DOHH2 (cell line): ENCODE data around the gene MRPL34.

Experiments
- H3F3A ChIP-seq: fragments of 200-600 bp; sonication (generic), shearing (Covaris generic); 2 replicates; pipeline ENCODE4 v1.6.0; 2016; ENCODE audit warnings: antibody characterized with exemption, mild to moderate bottlenecking; ENCODE audit not compliant: control insufficient read depth, insufficient read depth
- H3K27ac ChIP-seq: fragments of 200-600 bp; sonication (generic); 2 replicates; pipeline ENCODE4 v1.5.1; 2014; ENCODE audit warnings: low read depth, mild to moderate bottlenecking, low read length, moderate library complexity
- H3K27me3 ChIP-seq: fragments of 200-600 bp; sonication (generic); 2 replicates; pipeline ENCODE4 v1.6.1; 2014; ENCODE audit warnings: mild to moderate bottlenecking, low read length, mixed read lengths; ENCODE audit not compliant: control insufficient read depth
- H3K36me3 ChIP-seq: fragments of 200-600 bp; sonication (generic); 2 replicates; pipeline ENCODE4 v1.6.1; 2014; ENCODE audit warnings: mild to moderate bottlenecking, low read length, moderate library complexity, mixed read lengths; ENCODE audit not compliant: control insufficient read depth
- H3K4me1 ChIP-seq: fragments of 200-600 bp; sonication (generic); 2 replicates; pipeline ENCODE4 v1.6.1; 2014; ENCODE audit warnings: mild to moderate bottlenecking, low read length, mixed read lengths; ENCODE audit not compliant: control insufficient read depth
- H3K4me2 ChIP-seq: fragments of 200-600 bp; sonication (generic); 2 replicates; pipeline ENCODE4 v1.6.0; 2014; ENCODE audit warnings: mild to moderate bottlenecking, low read length, moderate library complexity
- H3K4me3 ChIP-seq: fragments of 200-600 bp; sonication (generic); 2 replicates; pipeline ENCODE4 v1.5.1; 2014; ENCODE audit warnings: mild to moderate bottlenecking, low read length, mixed read lengths
- H3K79me2 ChIP-seq: fragments of 200-600 bp; sonication (generic); 2 replicates; pipeline ENCODE4 v1.6.1; 2014; ENCODE audit warnings: mild to moderate bottlenecking, low read length, mixed read lengths; ENCODE audit not compliant: control insufficient read depth
- H3K9me2 ChIP-seq: fragments of 200-600 bp; sonication (generic); replicated peaks from 2 replicates; pipeline ENCODE4 v1.6.1; 2014; ENCODE audit warnings: mild to moderate bottlenecking, low read length, mixed read lengths; ENCODE audit not compliant: control insufficient read depth
- H3K9me3 ChIP-seq: fragments of 200-600 bp; sonication (generic); 2 replicates; pipeline ENCODE4 v1.6.1; 2014; ENCODE audit warnings: antibody characterized with exemption, low read length, mixed read lengths; ENCODE audit not compliant: control insufficient read depth, insufficient read depth
- H4K20me1 ChIP-seq: fragments of 200-600 bp; sonication (generic); 2 replicates; pipeline ENCODE4 v1.6.0; 2014; ENCODE audit warnings: low read depth, mild to moderate bottlenecking, antibody characterized with exemption, low read length, moderate library complexity; ENCODE audit not compliant: control insufficient read depth, insufficient read depth
- CTCF ChIP-seq: fragments of 200-600 bp; sonication (generic); IDR thresholded peaks from one replicate; pipeline ENCODE4 v1.5.1; 2014; ENCODE audit warnings: antibody characterized with exemption, mild to moderate bottlenecking, low read depth, low read length; ENCODE audit not compliant: poor library complexity, severe bottlenecking
- EZH2phosphoT487 ChIP-seq: fragments of 200-600 bp; sonication (generic); IDR thresholded peaks from 2 replicates; pipeline ENCODE4 v1.6.1; 2017; ENCODE audit warnings: borderline replicate concordance, mild to moderate bottlenecking, antibody characterized with exemption, low read length, moderate library complexity, mixed read lengths

Gene MRPL34

GRCh38 chr19:17347361-17347760 lies 41.7 kb downstream of the MRPL34 start:
- H3K36me3 ChIP-seq: peaks cover 11% of the 10 kb centered on the region
- H3K27me3 ChIP-seq: 0 out of 2 replicates have a peak, but pooled peaks cover 3% of the 10 kb centered on the region
- H3K4me2 ChIP-seq: no peak overlapping the region
- no peak overlapping the region for H3K27ac ChIP-seq
- H3F3A ChIP-seq: peaks cover 11% of the 10 kb centered on the region
- H3K4me3 ChIP-seq: no peak overlapping the region
- TF ChIP-seq CTCF (no peak), EZH2phosphoT487 (no peak)
- H4K20me1 ChIP-seq: no peaks in the 10 kb centered on the region
- peaks cover 61% of the 10 kb centered on the region for H3K4me1 ChIP-seq
- H3K9me3 ChIP-seq: no peaks in the 10 kb centered on the region
- H3K79me2 ChIP-seq: no peaks in the 10 kb centered on the region
- no peaks in the 10 kb centered on the region for H3K9me2 ChIP-seq

- Histone ChIP-seq H3K4me2 (no peak overlapping the region), H3K4me3 (no peak overlapping the region), H3K79me2 (no peaks in the 10 kb centered on the region), H3K36me3 (peaks cover 8% of the 10 kb centered on the region), H3K27me3 (0 out of 2 replicates have a peak, but pooled peaks cover 3% of the 10 kb centered on the region), H3K4me1 (peaks cover 61% of the 10 kb centered on the region), H4K20me1 (no peaks in the 10 kb centered on the region), H3K9me3 (no peaks in the 10 kb centered on the region), H3F3A (peaks cover 11% of the 10 kb centered on the region), H3K27ac (no peak overlapping the region), H3K9me2 (no peaks in the 10 kb centered on the region)
- no peak for TF ChIP-seq EZH2phosphoT487
- no peak for TF ChIP-seq CTCF
Observed at GRCh38 chr19:17347877-17348276, 42.2 kb downstream of the MRPL34 start.

- Histone ChIP-seq H3K4me2 (peak overlapping the region; percentile 53), H3K27ac (no peak overlapping the region), H4K20me1 (no peaks in the 10 kb centered on the region), H3K9me2 (no peaks in the 10 kb centered on the region), H3K27me3 (0 out of 2 replicates have a peak, but pooled peaks cover 3% of the 10 kb centered on the region), H3F3A (peaks cover 11% of the 10 kb centered on the region), H3K9me3 (no peaks in the 10 kb centered on the region), H3K4me3 (peak overlapping the region; percentile 22), H3K4me1 (peaks cover 61% of the 10 kb centered on the region), H3K36me3 (peaks cover 5% of the 10 kb centered on the region; the same call in 1 of the 2 replicates), H3K79me2 (no peaks in the 10 kb centered on the region)
- TF ChIP-seq EZH2phosphoT487: no peak
- TF ChIP-seq CTCF: no peak
Observed at GRCh38 chr19:17348700-17349099, 43.0 kb downstream of the MRPL34 start.
